ENCODE data around the gene PNPLA2.

The PNPLA2 gene

DNA sequence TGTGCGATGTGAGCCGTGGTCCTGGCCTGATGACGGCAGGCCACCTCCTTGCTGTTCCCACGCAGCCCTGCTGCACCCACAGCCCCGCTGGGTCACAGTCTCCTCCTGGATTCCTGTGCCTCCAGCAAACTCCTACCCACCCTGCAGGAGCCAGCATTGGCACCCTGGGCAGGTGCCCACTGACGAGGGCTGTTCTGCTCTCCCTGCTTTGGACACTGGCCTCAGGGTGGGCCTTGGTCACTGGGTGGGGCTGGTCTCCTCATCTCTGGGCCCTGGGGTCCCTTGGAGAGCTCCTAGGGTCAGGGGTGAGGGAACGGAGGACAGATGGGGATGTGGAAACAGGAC, 36.6 kb downstream of the PNPLA2 start:
- no peak overlapping the region for H2BK120ac ChIP-seq (ENCODE audit: low read depth, low read length)
- no peak overlapping the region for H3K9ac ChIP-seq (ENCODE audit: low read length)
- no peak overlapping the region for H3K4ac ChIP-seq (ENCODE audit: low read depth, low read length)
- H3K18ac ChIP-seq (ENCODE audit: low read length): no peak overlapping the region
- H3K79me2 ChIP-seq (ENCODE audit: control insufficient read depth, insufficient read depth, low read length): no peaks in the 10 kb centered on the region
- DNase-seq: no peak
- no peak overlapping the region for H4K8ac ChIP-seq (ENCODE audit: low read depth, low read length)
- no peak overlapping the region for H2AK5ac ChIP-seq (ENCODE audit: low read length)
- H4K5ac ChIP-seq (ENCODE audit: low read length): no peak overlapping the region
- WGBS (ENCODE audit: extremely low coverage, insufficient coverage, low lambda C conversion rate): no CpG with 5 or more reads among the region's 7 CpGs
- no peak overlapping the region for H2BK15ac ChIP-seq (replicated peaks; ENCODE audit: low read depth)
- H3K36me3 ChIP-seq (ENCODE audit: control insufficient read depth, insufficient read depth, low read length): no peaks in the 10 kb centered on the region
- H3K4me1 ChIP-seq (ENCODE audit: control insufficient read depth, low read depth, low read length): no peaks in the 10 kb centered on the region
- H3K23ac ChIP-seq (ENCODE audit: low read length): no peak overlapping the region
- no peak overlapping the region for H3K4me3 ChIP-seq (ENCODE audit: low read length)
- H3K4me2 ChIP-seq (ENCODE audit: low read length): no peak overlapping the region
- no peak overlapping the region for H3K56ac ChIP-seq (ENCODE audit: low read length)
- H3K79me1 ChIP-seq (ENCODE audit: low read length): no peaks in the 10 kb centered on the region
- H3K27ac ChIP-seq (ENCODE audit: low read depth, low read length): no peak overlapping the region
- H2BK5ac ChIP-seq (ENCODE audit: low read length): no peak overlapping the region
- H3K27me3 ChIP-seq (ENCODE audit: insufficient read depth, low read length, poor library complexity): no peaks in the 10 kb centered on the region

DNA sequence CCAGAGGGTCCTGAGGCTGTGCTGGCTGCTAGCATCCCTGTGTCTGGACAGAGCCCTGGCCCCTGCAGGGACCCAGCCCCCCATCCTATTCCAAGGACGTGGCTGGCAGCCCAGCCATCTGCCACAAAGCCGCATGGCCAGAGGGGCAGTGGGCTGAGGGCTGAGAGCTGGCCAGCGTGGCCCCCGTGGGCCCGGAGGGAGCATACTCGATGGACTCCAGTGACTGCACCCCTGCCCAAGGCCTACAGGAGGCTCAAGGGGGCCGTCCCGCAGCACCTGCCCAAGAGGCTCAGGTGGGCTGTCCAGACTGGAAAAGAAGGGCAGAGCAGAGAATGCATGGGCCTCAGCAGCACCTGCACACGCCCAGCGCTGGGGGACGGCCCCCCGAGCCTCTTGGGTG, 37.1 kb downstream of the PNPLA2 start:
- Histone ChIP-seq H2BK5ac (ENCODE audit: low read length) (no peak overlapping the region), H4K8ac (ENCODE audit: low read depth, low read length) (no peak overlapping the region), H3K23ac (ENCODE audit: low read length) (no peak overlapping the region), H3K9ac (ENCODE audit: low read length) (no peak overlapping the region), H3K36me3 (ENCODE audit: control insufficient read depth, insufficient read depth, low read length) (no peaks in the 10 kb centered on the region), H3K4ac (ENCODE audit: low read depth, low read length) (no peak overlapping the region), H2BK120ac (ENCODE audit: low read depth, low read length) (no peak overlapping the region), H3K27ac (ENCODE audit: low read depth, low read length) (no peak overlapping the region), H2BK15ac (replicated peaks; ENCODE audit: low read depth) (no peak overlapping the region), H2AK5ac (ENCODE audit: low read length) (no peak overlapping the region), H3K56ac (ENCODE audit: low read length) (no peak overlapping the region), H3K79me2 (ENCODE audit: control insufficient read depth, insufficient read depth, low read length) (no peaks in the 10 kb centered on the region), H4K5ac (ENCODE audit: low read length) (no peak overlapping the region), H3K79me1 (ENCODE audit: low read length) (no peaks in the 10 kb centered on the region), H3K18ac (ENCODE audit: low read length) (no peak overlapping the region), H3K4me3 (ENCODE audit: low read length) (no peak overlapping the region), H3K27me3 (ENCODE audit: insufficient read depth, low read length, poor library complexity) (no peaks in the 10 kb centered on the region), H3K4me1 (ENCODE audit: control insufficient read depth, low read depth, low read length) (no peaks in the 10 kb centered on the region), H3K4me2 (ENCODE audit: low read length) (no peak overlapping the region)
- no peak for DNase-seq
- WGBS (ENCODE audit: extremely low coverage, insufficient coverage, low lambda C conversion rate): no CpG with 5 or more reads among the region's 12 CpGs

DNA sequence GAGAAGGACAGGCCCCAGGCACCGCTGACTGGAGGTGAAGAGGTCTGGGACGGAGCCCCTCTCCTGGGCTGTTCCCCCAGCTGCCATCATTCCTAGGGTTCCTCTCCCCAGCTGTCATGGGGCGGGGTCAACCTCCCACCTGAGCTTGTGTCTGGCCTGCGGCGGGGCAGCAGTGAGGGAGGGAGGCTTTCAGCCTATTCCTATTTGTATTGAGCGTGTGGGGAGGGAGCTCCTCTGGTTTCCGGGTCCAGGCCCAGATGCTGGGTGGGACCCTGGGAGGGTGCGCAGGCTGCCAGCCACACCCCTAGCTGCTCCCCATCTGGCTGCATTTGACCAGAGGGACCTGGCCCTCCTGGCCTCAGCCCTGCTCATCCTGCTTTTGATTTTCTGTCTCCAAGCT, 37.7 kb downstream of the PNPLA2 start:
- Histone ChIP-seq H3K27ac (ENCODE audit: low read depth, low read length) (no peak overlapping the region), H3K4me3 (ENCODE audit: low read length) (no peak overlapping the region), H3K18ac (ENCODE audit: low read length) (no peak overlapping the region), H3K23ac (ENCODE audit: low read length) (no peak overlapping the region), H3K79me2 (ENCODE audit: control insufficient read depth, insufficient read depth, low read length) (no peaks in the 10 kb centered on the region), H4K5ac (ENCODE audit: low read length) (no peak overlapping the region), H3K56ac (ENCODE audit: low read length) (no peak overlapping the region), H4K8ac (ENCODE audit: low read depth, low read length) (no peak overlapping the region), H3K4me1 (ENCODE audit: control insufficient read depth, low read depth, low read length) (no peaks in the 10 kb centered on the region), H2AK5ac (ENCODE audit: low read length) (no peak overlapping the region), H2BK15ac (replicated peaks; ENCODE audit: low read depth) (no peak overlapping the region), H2BK5ac (ENCODE audit: low read length) (no peak overlapping the region), H3K4me2 (ENCODE audit: low read length) (no peak overlapping the region), H3K36me3 (ENCODE audit: control insufficient read depth, insufficient read depth, low read length) (no peaks in the 10 kb centered on the region), H3K9ac (ENCODE audit: low read length) (no peak overlapping the region), H3K4ac (ENCODE audit: low read depth, low read length) (no peak overlapping the region), H3K79me1 (ENCODE audit: low read length) (no peaks in the 10 kb centered on the region), H3K27me3 (ENCODE audit: insufficient read depth, low read length, poor library complexity) (no peaks in the 10 kb centered on the region), H2BK120ac (ENCODE audit: low read depth, low read length) (no peak overlapping the region)
- no CpG with 5 or more reads among the region's 8 CpGs for WGBS (ENCODE audit: extremely low coverage, insufficient coverage, low lambda C conversion rate)
- DNase-seq: no peak

DNA sequence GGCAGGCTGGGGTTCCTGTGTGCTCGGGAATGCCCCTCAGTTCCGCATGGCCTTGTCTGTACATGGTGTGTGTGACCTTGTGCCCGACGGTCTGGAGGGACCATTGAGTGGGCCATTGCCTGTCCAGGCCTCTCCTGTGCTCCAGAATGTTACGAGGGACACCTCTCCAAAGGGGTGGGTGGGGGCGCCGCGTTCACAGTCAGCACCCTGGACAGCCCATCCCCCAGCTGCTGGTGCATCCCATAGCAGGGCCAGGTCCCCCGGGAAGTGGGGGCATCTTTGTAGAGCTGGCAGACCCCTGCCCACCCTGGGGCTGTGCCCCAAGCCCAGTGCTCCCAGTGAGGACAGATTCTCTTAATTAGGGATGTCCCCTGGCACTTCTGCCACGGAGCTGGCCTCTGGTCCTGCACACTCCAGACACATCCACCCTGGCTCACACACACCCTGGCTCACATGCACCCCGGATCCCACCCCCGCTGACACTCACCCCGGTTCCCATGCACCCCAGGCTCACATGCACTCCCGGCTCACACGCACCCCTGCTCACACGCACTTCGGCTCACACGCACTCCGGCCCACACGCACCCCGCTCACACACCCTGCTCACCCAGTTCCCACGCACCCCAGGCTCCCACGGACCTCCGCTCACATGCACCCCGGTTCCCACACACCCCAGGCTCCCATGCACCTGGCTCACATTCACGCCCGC, 39.5 kb downstream of the PNPLA2 start:
- H4K5ac ChIP-seq (ENCODE audit: low read length): no peak overlapping the region
- no peak overlapping the region for H3K23ac ChIP-seq (ENCODE audit: low read length)
- no peak overlapping the region for H3K4me2 ChIP-seq (ENCODE audit: low read length)
- no peak overlapping the region for H3K18ac ChIP-seq (ENCODE audit: low read length)
- no peak overlapping the region for H3K56ac ChIP-seq (ENCODE audit: low read length)
- H3K4ac ChIP-seq (ENCODE audit: low read depth, low read length): no peak overlapping the region
- H3K36me3 ChIP-seq (ENCODE audit: control insufficient read depth, insufficient read depth, low read length): no peaks in the 10 kb centered on the region
- H4K8ac ChIP-seq (ENCODE audit: low read depth, low read length): no peak overlapping the region
- no peak for DNase-seq
- no CpG with 5 or more reads among the region's 27 CpGs for WGBS (ENCODE audit: extremely low coverage, insufficient coverage, low lambda C conversion rate)
- H2AK5ac ChIP-seq (ENCODE audit: low read length): no peak overlapping the region
- H3K27ac ChIP-seq (ENCODE audit: low read depth, low read length): no peak overlapping the region
- H2BK5ac ChIP-seq (ENCODE audit: low read length): no peak overlapping the region
- no peak overlapping the region for H3K9ac ChIP-seq (ENCODE audit: low read length)
- no peaks in the 10 kb centered on the region for H3K79me1 ChIP-seq (ENCODE audit: low read length)
- no peak overlapping the region for H2BK120ac ChIP-seq (ENCODE audit: low read depth, low read length)
- H3K4me1 ChIP-seq (ENCODE audit: control insufficient read depth, low read depth, low read length): no peaks in the 10 kb centered on the region
- no peaks in the 10 kb centered on the region for H3K27me3 ChIP-seq (ENCODE audit: insufficient read depth, low read length, poor library complexity)
- H2BK15ac ChIP-seq (replicated peaks; ENCODE audit: low read depth): no peak overlapping the region
- H3K79me2 ChIP-seq (ENCODE audit: control insufficient read depth, insufficient read depth, low read length): no peaks in the 10 kb centered on the region
- no peak overlapping the region for H3K4me3 ChIP-seq (ENCODE audit: low read length)

DNA sequence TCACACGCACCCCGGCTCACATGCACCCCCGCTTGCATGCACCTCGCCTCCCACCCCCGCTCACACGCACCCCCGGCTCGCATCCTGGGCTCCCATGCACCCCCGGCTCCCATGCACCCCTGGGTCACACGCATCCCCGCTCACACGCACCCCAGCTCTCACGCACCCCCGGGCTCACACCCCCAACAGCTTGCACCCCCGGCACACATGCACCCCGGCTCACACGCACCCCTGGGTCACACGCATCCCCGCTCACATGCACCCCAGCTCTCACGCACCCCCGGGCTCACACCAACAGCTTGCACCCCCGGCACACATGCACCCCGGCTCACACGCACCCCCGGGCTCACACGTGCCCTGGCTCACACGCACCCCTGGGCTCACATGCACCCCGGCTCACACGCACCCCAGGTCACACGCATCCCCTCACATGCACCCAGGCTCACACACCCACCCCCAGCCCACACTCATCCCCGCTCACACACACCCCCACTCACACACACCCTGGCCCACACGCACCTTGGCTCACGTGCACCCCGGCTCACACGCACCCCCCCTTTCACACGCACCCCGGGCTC, 40.1 kb downstream of the PNPLA2 start:
- no peak overlapping the region for H2AK5ac ChIP-seq (ENCODE audit: low read length)
- H4K8ac ChIP-seq (ENCODE audit: low read depth, low read length): no peak overlapping the region
- no peak for DNase-seq
- H3K79me1 ChIP-seq (ENCODE audit: low read length): no peaks in the 10 kb centered on the region
- H3K18ac ChIP-seq (ENCODE audit: low read length): no peak overlapping the region
- no peak overlapping the region for H2BK5ac ChIP-seq (ENCODE audit: low read length)
- H2BK15ac ChIP-seq (replicated peaks; ENCODE audit: low read depth): no peak overlapping the region
- no peaks in the 10 kb centered on the region for H3K4me1 ChIP-seq (ENCODE audit: control insufficient read depth, low read depth, low read length)
- no peaks in the 10 kb centered on the region for H3K27me3 ChIP-seq (ENCODE audit: insufficient read depth, low read length, poor library complexity)
- no peak overlapping the region for H2BK120ac ChIP-seq (ENCODE audit: low read depth, low read length)
- H3K4me3 ChIP-seq (ENCODE audit: low read length): no peak overlapping the region
- H3K4me2 ChIP-seq (ENCODE audit: low read length): no peak overlapping the region
- H3K23ac ChIP-seq (ENCODE audit: low read length): no peak overlapping the region
- H3K36me3 ChIP-seq (ENCODE audit: control insufficient read depth, insufficient read depth, low read length): no peaks in the 10 kb centered on the region
- H4K5ac ChIP-seq (ENCODE audit: low read length): no peak overlapping the region
- no peak overlapping the region for H3K56ac ChIP-seq (ENCODE audit: low read length)
- H3K79me2 ChIP-seq (ENCODE audit: control insufficient read depth, insufficient read depth, low read length): no peaks in the 10 kb centered on the region
- no peak overlapping the region for H3K27ac ChIP-seq (ENCODE audit: low read depth, low read length)
- no peak overlapping the region for H3K4ac ChIP-seq (ENCODE audit: low read depth, low read length)
- H3K9ac ChIP-seq (ENCODE audit: low read length): no peak overlapping the region
- WGBS (ENCODE audit: extremely low coverage, insufficient coverage, low lambda C conversion rate): no CpG with 5 or more reads among the region's 37 CpGs
